Jurkat, Clone E6-1 (cell line): ENCODE measurements around the gene AQP2. TPM values are rescaled to one million over a fixed set of nuclear protein-coding genes. Genes with fewer than 3 reads are reported as not detected.
A peak's percentile ranks its signal among the peaks of the same experiment; 100 is the strongest.

Experiments used
- DNase-seq: peaks from one replicate; pipeline ENCODE4 v3.0.0-alpha.2; 2011; ENCODE audit warnings: low read depth, low spot score
- H3K4me3 ChIP-seq: 2 replicates; pipeline ENCODE4 v1.5.1; 2011; ENCODE audit warnings: mild to moderate bottlenecking, low read length, control low read depth, moderate library complexity
- polyA plus RNA-seq: library from polyadenylated mRNA; unstranded; fragments of >200 nt; gene quantifications from one replicate; pipeline ENCODE4 v1.2.1, GENCODE V29; 2012; ENCODE audit warnings: missing spikeins; ENCODE audit not compliant: insufficient read length, insufficient read depth

AQP2 gene, protein sequence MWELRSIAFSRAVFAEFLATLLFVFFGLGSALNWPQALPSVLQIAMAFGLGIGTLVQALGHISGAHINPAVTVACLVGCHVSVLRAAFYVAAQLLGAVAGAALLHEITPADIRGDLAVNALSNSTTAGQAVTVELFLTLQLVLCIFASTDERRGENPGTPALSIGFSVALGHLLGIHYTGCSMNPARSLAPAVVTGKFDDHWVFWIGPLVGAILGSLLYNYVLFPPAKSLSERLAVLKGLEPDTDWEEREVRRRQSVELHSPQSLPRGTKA
- polyA plus RNA-seq: not detected

DNA sequence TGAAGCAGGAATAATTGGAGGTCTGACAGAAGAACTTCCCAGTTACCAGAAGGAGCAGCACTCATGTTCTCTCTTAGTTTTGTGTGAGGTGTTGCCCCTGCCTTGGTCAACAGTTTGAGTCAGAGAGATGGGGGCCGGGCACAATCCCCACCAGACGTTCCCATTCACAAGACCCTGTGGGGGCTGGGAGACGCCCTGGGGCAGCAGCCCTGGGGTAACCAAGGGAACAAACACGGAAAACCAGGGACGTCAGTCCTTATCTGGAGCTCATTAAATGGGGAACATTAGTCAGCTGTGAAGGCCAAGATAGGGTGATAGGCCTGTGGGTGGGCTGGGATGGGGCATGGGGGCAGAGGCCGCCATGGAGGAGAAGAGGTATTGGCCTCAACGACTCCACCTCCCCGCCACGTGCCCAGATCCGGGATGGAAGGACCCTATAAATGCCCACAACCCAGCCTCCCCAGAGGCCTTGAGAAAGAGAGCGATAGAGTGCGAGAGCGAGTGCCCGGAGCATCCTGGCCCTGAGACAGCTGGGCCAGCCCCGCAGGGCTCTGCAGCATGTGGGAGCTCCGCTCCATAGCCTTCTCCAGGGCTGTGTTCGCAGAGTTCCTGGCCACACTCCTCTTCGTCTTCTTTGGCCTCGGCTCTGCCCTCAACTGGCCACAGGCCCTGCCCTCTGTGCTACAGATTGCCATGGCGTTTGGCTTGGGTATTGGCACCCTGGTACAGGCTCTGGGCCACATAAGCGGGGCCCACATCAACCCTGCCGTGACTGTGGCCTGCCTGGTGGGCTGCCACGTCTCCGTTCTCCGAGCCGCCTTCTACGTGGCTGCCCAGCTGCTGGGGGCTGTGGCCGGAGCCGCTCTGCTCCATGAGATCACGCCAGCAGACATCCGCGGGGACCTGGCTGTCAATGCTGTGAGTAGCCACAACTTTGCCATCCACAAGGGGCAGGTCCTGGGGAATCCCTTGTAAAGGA, at the start of gene AQP2:
Gene AQP2, plus strand, starts transcription at position 465 of the 979 bp plus-strand sequence. Its CDS starts 94 bp downstream, at position 559.
- DNase-seq: no peak
- H3K4me3 ChIP-seq: no peak within 1 kb of the TSS

DNA sequence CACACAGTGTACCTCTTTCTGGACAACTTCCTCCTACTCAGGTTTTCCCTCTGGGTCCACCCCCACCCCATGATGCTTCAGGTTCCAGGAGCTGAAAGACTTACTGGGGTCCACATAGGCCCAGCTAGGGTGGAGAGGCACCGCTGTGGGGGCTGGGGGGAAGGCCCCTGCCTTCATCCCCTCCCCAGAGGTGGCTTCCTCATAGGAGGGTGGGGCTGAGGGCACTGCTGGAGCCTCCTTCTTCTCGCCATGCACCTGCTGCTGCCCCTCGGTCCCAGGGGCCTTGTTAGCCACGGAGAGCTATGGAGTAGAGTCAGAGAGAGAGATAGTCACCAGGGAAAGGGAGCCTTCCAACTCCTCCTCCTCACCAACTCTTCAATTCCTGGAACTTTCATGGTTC, 49.5 kb upstream of the AQP2 start:
- no peak for DNase-seq
- H3K4me3 ChIP-seq: no peak overlapping the region

DNA sequence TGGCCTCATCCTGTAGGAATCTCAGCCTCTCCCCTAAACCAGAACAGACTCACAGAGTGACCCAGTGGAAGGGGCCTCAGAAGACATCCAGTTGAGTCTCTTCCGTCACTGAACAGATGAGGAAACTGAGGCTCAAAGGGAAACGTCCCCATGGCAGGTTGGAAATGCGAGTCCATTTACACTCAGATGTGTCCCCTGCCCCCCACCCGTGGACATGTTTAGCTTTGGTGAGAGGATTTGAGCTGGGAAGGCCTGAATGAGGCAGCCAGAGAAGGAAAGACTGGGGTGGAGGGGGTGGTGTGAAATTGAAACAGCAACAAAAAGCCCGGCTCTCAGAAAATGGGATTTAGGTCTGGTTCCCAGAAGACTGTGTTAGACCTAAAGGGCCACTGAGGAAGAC, 48.6 kb upstream of the AQP2 start:
- DNase-seq: no peak
- no peak overlapping the region for H3K4me3 ChIP-seq

DNA sequence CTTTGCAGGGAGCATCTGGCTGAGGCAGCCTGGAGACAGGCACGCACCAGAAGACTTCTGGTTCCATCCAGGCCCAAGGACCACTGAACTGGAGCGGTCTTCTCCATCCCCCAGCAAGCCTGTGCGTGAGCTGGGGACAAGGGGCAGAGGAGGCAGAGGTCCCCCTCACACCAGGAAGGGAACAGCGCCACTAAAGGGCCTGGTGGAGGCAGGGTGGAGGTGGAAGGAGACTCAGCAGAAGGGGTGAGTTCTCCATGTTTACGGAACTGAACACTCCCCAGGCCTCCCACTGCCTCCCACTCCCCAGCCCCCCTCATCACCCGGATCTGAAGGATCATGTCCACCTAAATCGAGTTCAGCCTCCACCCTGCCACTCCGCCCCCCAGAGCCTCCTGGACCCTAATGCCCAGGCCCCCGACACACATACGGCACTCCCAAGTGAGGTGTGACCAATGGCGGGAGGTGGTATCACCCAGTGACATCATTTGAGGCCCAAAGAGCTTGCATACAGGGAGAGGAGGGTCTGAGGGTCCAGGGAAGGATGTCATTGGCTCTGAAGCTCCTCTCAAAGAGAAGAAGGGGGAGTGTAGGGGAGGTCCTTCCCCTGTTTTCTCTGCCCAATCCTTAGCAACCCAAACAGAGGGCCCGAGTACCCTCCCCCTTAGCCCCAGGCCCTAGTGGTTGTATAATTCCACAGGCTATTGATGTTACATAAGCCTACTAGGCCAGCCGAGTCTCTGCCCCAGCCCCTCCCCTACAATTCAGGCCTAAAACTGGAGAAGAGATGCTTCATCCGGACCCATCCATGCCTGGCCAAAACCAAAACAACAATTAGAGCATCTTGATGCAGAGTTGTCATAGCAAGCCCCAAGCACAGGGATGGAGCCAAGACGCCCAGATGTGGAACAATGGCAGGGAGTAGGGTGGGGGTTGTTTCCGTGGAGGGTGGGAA, 47.9 kb upstream of the AQP2 start:
- no peak for DNase-seq
- no peak overlapping the region for H3K4me3 ChIP-seq

DNA sequence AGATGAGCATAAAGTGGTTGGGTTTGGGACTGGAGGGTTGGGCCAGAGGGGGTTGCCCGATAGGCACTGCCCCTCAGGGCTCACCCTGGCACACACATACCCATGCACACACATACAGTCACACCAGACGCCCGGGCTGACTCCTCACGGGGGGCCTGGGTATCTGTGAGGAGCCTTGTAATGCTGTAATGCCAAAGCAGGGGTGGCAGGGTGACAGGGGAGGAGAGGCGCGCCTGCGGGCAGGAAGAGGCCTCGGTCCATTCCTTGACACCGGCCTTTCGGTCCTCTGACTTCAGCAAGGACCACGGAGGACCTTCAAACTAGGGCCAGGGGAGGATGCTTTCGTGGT, 47.2 kb upstream of the AQP2 start:
- H3K4me3 ChIP-seq: peak overlapping the region; percentile 42

DNA sequence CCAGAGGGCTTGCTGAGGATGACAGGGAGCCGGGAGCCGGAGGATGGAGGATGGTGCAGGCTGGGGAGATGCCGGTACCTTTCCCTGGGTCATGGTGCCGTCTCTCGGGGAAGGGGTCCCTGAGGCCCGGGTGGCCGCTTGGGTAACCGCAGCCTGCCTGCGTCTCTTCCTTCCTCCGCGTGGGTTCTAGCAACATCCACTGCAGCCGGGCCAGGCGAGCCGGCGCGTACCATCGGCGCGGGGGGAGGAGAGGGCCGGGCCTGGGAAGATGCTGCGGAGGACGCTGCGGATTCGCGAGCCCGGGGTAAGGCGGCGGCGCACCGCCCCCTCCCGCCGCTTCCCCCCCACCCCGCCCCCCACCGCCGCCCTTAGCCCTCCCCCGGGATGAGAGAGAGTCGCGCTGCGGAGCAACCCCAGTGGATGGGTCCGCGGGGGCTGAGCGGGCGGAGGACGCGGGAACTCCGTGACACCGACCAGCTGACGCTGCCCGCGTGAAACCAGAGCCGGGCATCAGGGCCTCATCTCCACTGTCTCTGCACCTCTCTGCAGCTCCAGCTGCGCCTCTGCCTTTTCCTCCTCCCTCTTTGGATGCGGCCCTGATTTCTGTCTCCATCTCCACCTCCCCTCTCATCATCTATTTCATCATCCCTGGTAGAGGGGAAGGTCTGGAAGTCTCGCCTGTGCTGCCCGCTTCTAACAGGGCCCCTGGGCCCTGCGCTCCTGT, 46.7 kb upstream of the AQP2 start, which contains the start of gene FAIM2:
Gene FAIM2, minus strand, starts transcription at position 201 of the 724 bp plus-strand sequence. Its CDS starts 108 bp downstream, at position 93.
- H3K4me3 ChIP-seq: peak within 1 kb of the TSS; percentile 42
- peak; percentile 25 for DNase-seq

More for the DNA sequence above, 47.2 kb upstream of the AQP2 start:
- no peak for DNase-seq

DNA sequence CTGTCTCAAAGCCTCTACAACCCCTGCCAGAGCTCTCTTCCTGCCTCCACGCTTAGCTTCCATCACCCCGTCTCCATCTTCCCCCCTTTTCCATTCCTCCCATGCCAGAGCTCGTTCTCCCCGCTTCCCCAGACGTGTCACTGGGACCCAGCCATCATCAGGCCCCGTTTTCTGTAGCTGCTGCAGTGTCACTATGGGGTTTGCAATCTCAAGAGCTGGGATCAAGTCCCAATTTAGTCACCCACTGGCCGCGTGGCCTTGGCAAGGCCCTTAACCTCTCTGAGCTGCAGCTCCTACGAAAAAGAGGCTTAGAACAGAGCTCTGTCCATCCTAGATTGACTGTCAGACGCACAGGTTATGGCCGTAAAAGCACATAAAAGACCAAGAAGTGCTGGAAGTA, 45.9 kb upstream of the AQP2 start:
- no peak for DNase-seq
- H3K4me3 ChIP-seq: no peak overlapping the region

DNA sequence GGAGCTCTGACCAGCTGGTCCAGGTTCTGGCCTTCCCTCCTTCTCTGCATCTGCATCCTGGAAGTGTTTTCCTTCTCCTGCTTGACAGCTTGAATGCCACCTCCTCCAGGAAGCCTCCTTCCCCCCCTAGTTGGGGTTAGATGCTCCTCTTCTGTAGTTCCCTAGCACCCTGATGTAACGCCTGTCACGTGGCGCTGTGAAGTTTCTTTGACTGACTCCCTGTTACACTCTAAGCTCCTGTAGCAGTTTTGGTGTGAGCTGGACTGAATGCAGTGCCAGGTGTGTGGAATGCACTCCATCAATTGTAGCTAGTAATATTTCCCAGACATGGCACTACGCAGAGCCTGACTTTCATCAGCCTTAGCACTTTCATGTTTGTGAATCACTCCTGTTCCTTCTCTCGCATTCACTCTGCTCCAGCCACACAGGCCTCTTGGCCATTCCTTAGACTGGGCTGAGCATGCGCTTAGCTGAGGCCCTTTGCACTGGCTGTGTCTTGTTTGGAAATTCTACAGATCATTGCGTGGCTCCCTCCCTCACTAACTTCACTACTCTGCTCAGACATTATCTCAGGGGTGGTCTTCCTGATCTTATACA, 44.7 kb upstream of the AQP2 start:
- no peak overlapping the region for H3K4me3 ChIP-seq
- no peak for DNase-seq

DNA sequence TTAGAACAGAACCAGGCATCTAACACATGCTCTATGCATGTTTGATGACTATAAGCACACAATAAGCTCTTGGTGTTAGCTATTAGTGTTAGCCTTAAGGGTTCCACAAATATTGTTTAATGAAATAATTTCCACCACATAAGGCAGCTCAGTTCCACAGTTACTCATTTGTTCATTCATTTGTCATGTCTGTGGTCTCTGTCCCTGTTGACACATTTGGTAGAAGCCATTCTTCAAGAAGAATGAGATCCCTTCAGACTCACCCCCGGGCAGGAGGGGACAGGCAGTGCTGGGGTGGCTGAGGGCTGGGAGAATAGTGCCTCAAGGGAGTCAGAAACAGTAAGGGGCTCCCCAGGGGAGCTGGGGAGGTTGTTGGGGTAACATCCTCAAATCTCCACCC, 43.2 kb upstream of the AQP2 start:
- H3K4me3 ChIP-seq: no peak overlapping the region
- no peak for DNase-seq

DNA sequence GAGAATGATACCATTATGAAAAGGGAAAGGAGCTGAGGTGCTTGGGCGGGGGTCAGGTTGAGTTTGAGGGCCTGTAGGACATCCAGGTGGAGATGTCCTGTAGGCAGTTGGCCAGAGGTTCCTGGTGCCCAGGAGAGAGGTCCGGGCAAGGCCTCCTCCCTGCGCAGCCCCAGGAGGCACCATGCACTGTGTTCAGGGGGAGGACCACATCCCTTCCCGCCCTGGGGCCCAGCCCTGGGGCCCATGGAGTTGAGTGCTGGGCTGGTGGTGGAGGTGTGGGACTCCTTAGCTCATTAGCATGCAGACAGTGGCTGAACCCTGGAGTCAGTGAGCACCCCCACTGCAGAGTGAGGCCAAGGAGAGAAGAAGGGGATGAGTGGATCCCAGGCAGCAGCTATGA, 41.2 kb upstream of the AQP2 start:
- H3K4me3 ChIP-seq: no peak overlapping the region
- no peak for DNase-seq

DNA sequence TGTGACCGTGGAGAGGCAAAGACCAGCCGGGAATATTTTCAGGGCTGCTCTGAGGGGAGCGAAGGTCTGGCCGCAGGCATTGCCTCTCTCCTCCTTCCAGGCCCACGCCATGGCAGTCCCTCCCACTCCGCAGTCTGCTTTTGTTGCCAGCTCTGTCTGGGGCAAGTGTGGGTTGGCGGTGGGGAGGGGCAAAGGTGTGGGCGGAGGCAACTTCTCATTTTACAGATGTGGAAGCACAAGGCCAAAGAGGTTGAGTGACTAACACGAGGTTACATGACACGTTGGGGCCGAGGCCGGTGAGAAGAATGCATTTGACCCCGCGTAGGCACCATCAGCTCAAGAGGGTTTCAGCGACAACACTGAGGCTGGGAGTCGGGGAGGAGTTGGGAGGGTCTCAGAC, 40.7 kb upstream of the AQP2 start:
- H3K4me3 ChIP-seq: no peak overlapping the region
- DNase-seq: no peak

DNA sequence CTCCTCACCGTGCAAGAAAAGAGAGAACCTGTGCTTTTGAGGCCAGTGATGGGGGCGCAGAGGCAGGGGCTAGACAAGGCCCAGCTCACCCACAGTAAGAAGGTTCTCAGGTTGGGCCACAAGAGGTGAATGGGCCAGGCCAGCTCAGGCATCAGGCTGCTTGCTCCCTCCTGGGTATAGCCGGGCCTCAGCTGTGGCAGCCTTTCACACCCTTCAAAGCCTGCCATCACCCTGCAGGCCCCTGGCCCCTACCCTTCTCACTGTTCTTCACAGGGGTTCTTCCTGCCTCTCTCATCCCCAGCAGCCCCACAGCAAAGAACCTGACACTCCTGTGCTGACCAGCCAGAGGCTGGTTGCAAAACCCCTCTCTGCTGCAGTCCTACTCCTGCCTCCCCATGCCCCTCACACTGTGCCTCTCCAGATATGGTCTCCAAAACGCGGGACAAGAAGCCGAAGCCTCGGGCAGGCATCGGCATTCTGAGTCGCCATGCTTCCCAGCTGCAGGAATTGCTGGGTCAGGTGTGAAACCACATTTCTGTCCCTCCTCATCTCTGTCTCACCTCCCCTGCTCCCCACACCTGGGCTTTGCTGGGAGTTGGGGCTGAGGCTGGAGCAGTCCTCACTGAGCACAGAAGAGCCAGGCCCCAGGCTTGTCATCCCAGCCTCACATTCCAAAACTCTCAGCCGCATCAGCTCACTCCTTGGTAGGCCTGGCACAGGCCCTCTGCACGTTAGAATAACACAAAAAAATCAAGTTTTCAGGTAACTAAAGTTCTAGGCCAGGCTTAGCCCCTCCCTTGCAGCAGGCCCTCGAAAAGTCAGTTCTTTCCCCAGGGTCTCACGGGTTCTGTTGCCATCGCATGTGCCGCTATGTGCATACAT, 40.0 kb upstream of the AQP2 start:
- no peak overlapping the region for H3K4me3 ChIP-seq
- no peak for DNase-seq

DNA sequence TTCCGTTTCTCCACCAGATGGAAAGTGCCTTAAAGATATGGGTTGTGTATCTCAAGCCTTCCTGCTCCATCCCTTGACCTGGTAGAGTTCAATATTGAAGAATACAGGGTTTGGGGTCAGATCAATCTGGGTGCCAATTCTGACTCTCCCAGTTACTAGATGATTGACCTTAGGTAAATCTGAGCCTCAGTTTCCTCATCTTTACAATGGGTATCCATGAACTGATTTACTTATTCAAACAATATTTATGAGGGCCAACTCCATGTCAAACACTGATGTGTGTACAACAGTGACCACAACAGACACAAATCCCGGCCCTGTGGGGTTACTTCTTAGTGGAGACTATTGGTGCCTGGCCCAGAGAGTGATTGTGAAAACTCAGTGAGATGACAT, 39.3 kb upstream of the AQP2 start:
- no peak for DNase-seq
- no peak overlapping the region for H3K4me3 ChIP-seq

DNA sequence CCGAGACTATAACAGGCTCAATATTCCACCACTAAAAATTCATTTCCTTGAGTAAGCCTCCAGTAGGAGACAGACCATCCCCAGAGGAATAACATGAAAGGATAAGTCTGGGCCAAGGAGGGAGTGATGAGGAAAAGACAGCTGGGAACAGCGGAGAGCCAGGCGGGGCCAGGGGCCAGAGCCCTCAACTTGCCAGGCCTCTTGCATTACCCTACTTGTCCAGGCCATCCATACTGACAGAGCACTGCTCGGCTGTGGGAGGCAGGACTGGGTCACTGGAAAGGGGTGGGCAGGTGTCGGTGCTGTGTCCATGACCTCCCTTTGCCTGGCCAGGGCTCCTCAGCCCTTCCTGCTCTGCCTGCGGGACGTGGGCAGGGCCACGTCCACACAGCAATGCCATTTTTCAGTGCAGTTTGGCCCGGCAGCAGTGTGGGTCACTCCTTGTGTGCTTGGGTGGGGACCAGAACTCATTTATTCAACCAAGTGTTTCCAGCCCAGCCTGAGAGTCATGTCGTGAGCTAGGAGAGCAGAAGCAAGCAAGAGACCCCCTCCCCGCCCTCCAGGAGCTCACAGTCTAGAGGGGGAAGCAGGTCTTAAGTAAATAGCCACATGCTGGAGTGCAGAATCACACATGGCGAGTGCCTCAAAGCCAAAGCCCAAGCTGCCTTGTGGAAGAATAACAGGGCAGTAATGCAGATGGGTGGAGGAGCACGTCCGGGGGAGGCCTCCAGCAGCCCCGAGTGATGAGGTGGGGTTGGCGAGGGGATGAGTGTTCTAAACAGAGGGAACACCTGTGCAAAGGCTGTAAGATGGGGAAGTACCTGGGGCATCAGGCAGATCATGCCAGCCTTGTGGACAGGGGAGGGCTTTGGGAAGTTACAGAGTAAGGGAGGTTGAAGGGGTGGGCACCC, 37.9 kb upstream of the AQP2 start:
- DNase-seq: no peak
- no peak overlapping the region for H3K4me3 ChIP-seq

DNA sequence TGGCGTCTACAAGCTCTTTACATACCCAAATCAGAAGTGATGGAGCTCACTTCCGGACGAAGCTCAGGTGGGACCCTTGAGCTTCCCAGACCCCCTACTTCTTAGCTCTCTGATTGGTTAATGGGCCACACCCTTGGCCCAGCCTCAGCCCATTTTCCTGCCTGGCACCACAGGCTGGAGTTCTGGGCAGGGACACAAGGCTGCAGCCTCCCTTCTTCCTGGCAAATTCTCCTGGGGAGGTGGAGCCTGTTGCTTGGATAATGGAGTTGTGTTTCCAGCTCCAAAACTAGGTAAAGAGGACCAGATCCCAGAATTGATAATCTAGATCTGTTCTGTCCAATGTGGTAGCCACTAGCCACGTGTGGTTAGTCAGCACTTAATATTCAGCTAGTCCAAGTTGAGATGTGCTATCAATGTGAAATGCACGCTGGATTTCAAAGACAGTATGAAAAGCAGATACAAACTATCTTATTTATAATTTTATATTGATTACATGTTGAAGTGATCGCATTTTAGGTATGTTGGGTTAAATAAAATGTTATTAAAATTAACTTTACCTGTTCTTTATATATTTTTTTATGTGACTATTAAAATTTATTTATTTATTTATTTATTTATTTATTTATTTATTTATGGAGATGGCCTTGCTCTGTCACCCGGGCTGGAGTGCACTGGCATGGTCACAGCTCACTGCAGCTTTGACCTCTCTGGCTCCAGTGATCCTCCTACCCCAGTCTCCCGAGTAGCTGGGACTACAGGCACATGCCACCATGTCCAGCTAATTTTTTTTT, 34.2 kb upstream of the AQP2 start:
- no peak for DNase-seq
- no peak overlapping the region for H3K4me3 ChIP-seq
